GM19463 (cell line): ENCODE results near the gene PDZRN4.
A peak's percentile ranks its signal among the peaks of the same experiment; 100 is the strongest.

Experiments used
- ATAC-seq: cut with Tn5 transposase; IDR thresholded peaks from one replicate; pipeline ENCODE4 v1.9.1; 2021; ENCODE audit warnings: mild to moderate bottlenecking, moderate library complexity; ENCODE audit not compliant: unreplicated experiment

The PDZRN4 gene

GRCh38 chr12:41497409-41497808 lies 309.3 kb downstream of the PDZRN4 start:
- ATAC-seq, result no peak

DNA sequence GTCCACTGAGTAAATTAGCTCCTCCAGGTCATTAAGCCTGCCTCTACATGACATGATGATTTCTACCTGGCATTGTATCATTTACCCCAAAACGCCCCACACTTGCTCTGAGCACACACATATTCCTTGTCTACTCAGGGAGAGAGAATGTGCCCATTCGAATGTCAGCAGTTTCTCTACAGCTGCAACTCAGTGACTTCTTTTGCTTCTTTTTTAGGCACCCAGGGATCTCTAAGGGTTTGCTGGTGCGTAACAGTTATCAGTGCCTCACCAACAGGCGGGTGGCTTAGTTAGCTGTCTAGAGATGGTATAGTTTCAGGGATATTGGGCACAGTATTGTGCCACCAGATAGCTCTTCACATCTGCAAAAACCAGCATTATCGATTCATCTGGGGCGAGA lies 316.9 kb downstream of the PDZRN4 start:
- ATAC-seq, result no peak

GRCh38 chr12:41507286-41507685 lies 319.2 kb downstream of the PDZRN4 start:
- ATAC-seq, result no peak

GRCh38 chr12:41509271-41510055 lies 321.3 kb downstream of the PDZRN4 start:
- no peak for ATAC-seq

DNA sequence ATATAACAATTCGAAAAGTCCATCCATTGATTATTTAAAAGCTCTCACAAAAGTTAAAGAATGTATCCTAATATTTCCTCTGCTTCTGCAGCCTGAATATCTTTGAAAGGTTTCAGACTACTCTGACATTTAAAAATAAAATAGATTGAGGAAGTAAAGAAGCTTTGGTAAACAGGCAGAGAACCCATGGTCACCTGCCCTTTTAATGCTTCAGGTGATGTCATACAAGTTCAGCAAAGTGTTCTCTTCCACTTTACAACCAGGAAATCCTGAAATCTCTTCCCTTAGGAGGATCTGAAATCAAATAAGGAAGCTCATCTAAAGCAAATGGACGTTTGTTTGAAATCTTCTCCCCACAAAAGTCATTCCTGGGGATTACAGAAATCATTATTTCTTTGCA lies 322.4 kb downstream of the PDZRN4 start:
- ATAC-seq, result no peak

DNA sequence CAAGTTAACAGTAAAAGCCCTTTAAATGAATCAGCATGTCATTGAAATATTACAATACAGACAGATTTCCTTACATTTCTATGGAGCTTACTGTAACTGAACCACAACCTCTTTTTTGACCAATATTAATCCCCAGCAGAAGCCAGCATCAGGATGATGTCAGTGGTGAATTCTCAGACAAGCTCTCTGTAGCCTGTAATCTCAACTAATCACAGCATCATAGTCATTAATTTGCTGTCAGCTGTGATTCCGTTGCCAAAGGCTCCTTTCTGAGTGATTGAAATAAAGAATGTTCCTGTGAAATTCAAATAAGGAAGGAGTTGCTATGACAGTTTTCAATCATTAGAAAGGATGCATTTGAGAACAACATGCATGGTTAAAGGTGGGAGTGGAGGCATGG lies 323.1 kb downstream of the PDZRN4 start:
- no peak for ATAC-seq

DNA sequence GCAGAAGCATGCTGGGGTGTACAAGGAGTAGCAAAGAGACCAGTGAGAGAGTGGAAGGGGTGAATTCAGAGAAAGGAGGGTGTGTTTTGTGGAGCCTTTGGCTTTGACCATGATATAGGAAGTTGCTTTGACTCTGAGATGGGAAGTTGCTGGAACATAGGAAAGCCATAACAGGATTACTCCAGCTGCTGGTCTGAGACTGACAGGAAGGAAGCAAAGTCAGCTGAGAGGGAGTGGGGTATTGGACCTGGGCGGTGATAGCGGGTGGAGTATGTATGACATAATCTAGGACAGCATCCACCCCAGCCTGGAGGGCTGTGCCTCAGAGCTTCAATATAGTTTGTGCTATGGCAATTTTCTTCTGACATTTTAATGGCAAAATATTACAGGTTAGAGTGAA lies 324.4 kb downstream of the PDZRN4 start:
- no peak for ATAC-seq

- no peak for ATAC-seq
These were observed 326.1 kb downstream of the PDZRN4 start for GRCh38 chr12:41514021-41514777.

DNA sequence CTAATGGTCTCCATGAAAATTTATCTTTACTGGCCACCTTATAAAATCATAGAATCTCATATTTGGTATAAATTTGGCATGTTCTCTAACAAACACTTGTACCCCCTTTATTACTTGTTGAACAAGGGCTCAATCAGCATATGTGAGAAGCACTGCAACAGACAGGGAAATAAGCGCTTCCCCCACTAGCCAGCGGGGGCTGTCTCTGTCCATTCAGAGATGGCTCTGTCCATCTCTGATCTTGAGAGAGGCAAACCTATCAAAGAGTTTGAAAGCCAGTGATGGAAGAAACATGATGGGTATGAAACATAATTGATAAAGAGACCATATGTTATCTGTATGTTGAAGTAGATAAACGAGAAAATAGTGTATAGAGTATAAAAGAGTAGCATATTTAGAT lies 326.8 kb downstream of the PDZRN4 start:
- ATAC-seq, result no peak

DNA sequence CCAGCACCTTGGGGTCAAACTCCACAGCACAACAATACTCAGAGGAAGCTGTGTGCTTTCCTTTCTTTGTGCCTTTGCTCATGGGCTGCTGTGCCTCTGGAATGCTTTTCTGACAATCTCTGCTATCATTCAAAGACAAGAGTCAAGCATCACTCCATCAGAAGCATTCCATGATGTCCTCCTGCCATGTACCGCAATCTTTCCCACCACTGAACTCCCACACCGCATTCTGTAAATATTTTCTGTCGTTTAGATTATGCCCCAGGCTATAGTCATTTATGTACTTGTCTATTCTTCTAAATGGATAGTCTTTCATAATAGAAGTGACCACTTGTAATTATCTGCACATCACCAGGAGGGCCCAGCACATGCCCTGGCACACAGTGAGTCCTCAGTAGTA lies 327.8 kb downstream of the PDZRN4 start:
- no peak for ATAC-seq

GRCh38 chr12:41520869-41521268 lies 332.7 kb downstream of the PDZRN4 start:
- ATAC-seq, result no peak

GRCh38 chr12:41521872-41522379 lies 333.8 kb downstream of the PDZRN4 start:
- peak; percentile 70 for ATAC-seq

DNA sequence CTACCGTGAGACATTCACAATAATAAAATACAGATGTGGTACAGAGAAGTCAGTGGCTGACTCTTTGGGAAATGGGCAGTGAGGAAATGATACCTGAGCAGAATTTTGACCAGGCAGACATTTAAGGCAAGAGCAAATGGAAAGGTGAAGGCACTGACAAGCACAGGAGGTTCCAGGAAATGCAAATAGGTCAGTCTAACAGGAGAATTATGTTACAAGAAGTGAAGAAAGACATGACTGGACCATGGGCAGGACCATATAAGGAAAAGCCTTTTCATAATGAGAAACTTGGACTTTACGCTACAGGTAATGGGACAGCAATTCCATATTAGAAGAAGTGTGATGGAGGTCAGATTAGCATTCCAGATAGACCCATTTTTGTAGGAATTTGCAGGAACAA lies 338.9 kb downstream of the PDZRN4 start:
- ATAC-seq, result no peak

GRCh38 chr12:41527534-41528116 lies 339.5 kb downstream of the PDZRN4 start:
- no peak for ATAC-seq

DNA sequence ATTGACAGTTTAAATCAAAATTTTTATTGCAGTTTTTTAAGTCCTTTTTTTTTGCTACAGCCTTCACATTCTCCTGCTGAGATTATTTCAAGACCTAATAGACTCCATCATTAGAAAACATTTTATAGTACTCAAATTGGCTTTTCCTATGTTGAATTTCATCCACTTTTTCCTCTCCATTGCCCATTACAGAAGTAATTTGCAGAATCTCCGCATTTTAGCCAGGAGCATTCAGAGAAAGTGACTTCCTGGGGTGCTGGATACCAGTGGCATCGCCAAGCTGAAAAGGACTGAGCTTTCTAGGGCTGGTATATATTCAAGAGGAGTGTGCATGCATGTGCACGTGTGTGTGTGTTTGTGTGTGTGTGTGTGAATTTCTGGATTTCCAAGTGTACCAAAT lies 340.8 kb downstream of the PDZRN4 start:
- ATAC-seq, result no peak

GRCh38 chr12:41530441-41530840 lies 342.3 kb downstream of the PDZRN4 start:
- no peak for ATAC-seq

GRCh38 chr12:41531147-41531829 lies 343.2 kb downstream of the PDZRN4 start:
- ATAC-seq, result no peak

- ATAC-seq, result no peak
These were observed 344.0 kb downstream of the PDZRN4 start for GRCh38 chr12:41532072-41532471.

DNA sequence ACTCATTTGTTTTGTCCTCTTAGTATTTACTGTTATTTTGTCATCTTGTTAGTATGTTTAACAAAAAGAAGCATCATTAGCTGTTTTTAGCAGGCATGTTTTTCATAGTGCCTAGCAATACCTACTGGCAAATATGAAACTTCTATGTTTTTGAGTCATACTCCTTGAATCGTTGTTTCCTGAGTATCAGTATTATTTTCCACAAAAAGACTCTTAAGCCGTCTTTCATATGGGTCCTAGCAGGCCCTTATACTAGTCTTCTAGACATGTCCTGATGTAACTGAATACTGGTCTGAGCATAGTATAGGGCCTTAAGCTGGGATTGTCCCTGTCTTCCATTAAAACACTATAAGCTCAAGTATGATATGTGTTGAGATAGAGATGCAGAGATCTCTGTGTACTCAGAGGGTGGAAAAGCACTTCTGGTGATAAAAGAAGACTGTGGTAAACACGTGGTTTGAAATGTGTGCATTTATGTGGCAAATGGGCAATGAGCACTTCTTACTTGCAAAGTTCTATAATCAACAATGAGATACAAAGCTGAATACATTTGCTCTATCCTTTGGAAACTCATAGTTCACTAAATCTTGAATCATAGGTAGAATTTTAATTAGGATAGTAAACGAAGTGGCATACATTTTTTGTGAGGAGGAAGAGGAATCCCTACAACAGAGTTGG lies 348.8 kb downstream of the PDZRN4 start:
- no peak for ATAC-seq

DNA sequence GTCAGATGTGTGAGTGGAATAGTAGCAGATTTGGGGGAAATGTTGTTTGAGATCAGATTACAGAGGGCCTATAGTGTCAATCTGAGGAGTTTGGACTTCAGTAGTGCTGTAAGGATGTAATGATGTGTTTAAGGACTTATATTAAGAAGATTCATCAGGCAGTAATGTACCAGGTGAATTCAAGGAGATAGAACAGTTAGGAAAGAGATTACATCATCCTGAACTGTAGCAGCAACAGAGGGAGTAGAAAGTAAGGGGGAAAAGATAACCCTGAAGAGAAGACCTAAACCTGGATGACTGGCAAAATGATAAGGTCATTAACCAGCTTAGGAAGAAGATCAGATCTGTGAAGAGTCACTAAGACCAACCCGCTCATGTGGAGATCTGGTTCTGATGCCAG lies 349.4 kb downstream of the PDZRN4 start:
- no peak for ATAC-seq

GRCh38 chr12:41545761-41546160 lies 357.6 kb downstream of the PDZRN4 start:
- ATAC-seq, result no peak
